ENCODE results near the gene MBOAT2.

DNA sequence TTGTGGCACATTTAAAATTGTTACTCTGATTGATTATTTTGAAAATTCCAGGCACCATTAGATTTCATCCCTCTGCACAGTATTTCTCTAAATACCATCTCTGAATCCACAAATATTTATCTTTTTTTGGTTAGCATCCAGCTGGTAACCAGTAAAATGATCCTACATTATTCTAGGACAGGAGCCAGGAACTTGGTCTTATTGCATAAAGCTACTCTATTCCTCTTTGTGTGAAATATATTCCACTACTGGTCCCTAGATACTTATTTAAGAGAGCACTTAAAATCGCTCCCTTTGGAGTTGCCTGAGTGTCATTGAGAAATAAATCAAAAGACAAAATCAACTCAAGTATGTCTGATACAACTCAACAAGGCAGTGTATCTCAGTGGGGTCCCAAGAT lies 7.4 kb upstream of the MBOAT2 start:
- TF ChIP-seq, protein P1, sequence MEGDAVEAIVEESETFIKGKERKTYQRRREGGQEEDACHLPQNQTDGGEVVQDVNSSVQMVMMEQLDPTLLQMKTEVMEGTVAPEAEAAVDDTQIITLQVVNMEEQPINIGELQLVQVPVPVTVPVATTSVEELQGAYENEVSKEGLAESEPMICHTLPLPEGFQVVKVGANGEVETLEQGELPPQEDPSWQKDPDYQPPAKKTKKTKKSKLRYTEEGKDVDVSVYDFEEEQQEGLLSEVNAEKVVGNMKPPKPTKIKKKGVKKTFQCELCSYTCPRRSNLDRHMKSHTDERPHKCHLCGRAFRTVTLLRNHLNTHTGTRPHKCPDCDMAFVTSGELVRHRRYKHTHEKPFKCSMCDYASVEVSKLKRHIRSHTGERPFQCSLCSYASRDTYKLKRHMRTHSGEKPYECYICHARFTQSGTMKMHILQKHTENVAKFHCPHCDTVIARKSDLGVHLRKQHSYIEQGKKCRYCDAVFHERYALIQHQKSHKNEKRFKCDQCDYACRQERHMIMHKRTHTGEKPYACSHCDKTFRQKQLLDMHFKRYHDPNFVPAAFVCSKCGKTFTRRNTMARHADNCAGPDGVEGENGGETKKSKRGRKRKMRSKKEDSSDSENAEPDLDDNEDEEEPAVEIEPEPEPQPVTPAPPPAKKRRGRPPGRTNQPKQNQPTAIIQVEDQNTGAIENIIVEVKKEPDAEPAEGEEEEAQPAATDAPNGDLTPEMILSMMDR (IDR thresholded peaks at IDR 0.05), result no peak
- no peak for TF ChIP-seq POLR2A (IDR thresholded peaks at IDR 0.05)

Data from adrenal gland (tissue), 5 donors.